Inflammatory macrophage treated with lipopolysaccharide for 1 hour (primary cell): Measurements from ENCODE around the gene UNC5A.

Source experiments
- DNase-seq, 2 donors: peaks; one replicate each; pipeline ENCODE4 v3.0.0-alpha.2; 2020 to 2022

The UNC5A gene

DNA sequence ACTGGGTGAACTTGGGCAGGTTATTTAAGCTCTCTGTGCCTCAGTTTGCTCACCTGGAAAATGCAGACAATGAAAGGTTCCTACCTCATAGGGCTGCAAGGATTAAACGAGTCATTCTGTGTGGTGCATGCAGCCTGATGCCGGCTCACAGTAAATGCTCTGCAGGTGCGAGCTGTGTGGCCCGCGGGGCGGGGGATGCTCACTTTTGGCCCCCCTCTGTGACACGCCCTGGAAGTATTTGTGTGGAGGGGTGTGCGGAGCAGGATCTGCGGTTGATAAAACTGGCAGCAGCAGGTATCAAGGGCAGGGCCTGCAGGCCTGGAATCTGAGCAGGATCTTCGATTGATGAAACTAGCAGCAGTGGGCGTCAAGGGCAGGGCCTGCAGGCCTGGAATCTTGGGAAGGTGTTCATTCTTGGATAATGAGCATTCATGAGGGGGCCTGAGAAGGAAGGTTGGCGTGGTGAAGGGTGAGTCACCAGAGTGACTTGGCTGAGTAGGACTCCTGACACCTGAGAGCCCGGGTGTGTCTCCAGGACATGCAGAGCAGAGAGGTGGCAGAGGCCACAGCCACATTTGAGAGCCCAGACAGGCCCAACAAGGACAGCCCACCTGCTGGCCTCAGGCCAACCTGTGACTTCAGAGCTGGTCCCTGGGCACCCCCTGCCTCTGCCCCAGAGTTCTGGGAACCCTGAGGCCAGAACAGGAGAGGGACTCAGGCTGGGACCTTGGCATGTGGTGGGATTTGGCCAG lies 11.9 kb downstream of the UNC5A start:
- no peak for DNase-seq

DNA sequence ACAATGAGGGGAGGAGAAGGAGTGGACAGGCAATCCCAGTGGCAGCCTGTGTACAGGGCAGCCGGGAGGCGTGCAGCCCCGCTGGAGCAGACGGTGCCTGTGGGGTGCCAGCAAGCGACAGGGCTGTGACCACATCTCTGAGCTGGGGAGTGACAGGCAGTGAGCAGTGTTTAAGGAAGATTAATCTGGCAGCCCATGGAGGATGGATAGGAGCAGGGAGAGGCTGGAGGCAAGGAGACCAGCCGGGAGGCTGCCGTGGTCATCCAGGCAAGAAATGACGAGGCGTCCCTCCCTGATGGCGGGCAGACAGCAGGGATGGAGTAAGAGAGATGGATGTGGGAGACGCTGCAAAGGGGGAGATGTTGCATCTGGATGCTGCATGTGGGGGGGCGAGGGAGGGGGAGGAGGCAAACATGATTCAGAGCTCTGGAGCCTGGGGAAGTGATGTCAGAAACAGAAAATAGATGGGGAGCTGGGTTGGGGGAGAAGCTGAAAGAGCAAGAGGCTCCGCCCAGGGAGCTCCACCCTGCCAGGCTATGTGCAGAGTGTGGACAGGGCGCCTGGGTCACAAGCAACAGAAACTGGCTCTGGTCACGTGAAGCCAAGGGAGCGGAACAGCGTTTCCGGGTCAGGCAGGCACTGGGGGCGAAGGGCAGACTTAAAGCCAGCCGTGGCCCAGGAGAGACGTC lies 12.6 kb downstream of the UNC5A start:
- no peak for DNase-seq

GRCh38 chr5:176823869-176824412 lies 13.6 kb downstream of the UNC5A start:
- no peak for DNase-seq

GRCh38 chr5:176824604-176825003 lies 14.2 kb downstream of the UNC5A start:
- no peak for DNase-seq

DNA sequence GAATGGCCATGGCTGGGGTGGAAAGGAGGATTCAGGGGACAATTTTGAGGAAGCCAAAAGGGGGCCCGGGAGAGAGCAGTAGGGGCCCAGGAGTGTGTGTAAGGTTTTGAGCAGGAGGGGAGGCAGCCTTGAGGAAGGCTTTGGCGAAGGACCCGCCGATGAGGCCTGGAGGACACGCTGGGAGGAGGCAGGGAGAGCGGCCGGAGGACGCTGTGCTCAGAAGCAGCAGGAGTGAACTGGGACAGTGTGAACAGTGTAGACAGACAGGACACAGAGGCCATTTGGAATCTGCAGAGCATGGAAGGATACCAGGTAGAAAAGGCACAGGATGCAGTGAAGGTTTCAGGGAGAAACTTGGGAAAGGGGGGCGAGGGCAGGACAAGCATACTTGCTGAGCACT lies 14.9 kb downstream of the UNC5A start:
- no peak for DNase-seq

DNA sequence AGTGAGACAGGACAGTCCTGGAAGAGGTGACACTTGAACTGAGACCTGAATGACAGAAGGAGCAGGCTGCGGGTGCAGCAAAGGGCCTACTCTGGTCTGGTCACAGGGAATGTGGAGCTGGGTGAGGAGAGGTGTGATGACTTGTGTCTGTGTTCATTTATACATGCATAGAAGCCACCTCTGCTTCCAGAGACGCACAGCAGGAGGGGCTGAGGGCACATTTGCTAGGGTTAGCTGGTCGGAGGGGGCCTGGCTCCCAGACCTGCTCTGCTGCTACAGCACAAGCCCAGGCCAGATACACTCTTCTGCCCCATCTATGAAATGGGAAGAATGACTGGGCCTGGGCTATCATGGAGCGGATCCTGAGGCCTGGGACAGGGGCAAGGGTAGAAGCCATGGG lies 15.6 kb downstream of the UNC5A start:
- no peak for DNase-seq

DNA sequence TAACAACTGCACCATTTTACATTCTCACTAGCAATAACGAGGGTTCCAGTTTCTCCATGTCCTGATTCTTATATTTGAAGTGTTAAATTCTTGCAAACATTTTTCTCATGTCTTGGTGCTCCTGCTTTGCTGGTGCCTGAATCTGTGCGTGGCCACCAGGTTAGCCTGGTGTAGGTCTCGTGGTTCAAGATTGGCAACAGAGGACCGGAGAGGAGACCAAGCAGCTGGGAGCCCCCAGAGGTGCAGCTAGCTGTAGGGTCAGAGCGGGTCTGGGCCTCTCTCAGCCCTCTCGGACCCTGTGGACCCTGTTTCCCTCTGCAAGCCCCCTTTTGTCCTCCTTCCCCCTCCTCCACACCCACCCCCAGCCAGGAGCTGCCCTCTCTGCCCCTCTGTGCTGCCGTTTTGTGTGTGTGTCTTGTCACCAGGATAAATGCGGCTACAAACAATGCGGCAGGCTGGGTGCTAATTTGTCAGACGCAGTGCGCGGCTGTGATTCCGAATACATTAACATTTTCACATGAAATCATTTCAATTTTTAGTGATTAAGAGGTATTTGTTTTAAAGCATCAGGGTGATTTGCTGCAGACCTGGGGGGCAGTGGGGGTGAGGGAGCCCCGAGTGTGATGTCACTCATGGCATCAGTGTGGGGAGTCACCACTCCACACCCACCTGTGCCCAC lies 17.5 kb downstream of the UNC5A start:
- DNase-seq, result no peak

GRCh38 chr5:176829320-176829719 lies 19.0 kb downstream of the UNC5A start:
- no peak for DNase-seq

- DNase-seq, result no peak
Observed at GRCh38 chr5:176830422-176830994, 20.1 kb downstream of the UNC5A start.

DNA sequence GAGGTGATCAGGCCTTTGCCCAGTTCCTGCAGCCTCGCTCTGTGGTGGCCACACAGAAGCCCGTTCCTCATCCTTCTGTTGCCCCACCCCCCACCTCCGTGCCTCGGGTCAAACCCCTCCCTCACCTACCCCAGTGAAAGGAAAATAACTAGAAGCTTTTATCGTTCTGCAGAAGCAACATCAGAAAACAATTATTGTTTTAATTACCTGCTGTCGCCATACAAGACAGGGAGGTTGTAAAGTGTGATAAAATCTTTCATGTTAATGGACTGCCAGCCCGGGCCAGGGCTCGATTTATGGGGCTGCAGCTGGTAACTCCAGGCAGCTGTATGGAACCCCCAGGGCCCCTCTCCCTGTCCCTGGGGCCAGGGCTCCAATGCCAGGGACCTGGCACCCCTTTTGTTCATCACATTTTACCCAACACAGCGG lies 20.6 kb downstream of the UNC5A start:
- no peak for DNase-seq

- DNase-seq, result no peak
Observed at GRCh38 chr5:176831425-176831824, 21.1 kb downstream of the UNC5A start.

DNA sequence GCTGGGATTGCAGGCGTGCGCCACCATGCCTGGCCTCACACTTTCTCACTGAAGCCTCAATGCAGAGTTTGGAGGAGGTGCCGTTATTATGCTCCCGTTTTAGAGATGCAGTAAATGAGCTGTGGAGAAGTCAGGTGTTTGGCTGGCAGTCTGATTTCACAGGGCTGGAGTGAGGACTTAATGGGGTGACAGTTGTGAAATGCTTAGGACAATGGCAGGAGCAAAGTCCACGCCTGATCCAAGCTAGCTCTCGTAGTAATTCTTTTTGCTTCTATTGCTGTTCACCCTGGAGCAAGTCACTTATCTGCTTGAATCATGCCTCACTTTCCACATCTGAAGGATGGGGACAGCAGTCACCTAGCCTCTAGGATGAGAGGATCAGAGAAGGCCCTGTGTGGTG lies 21.8 kb downstream of the UNC5A start:
- no peak for DNase-seq

GRCh38 chr5:176833286-176833685 lies 22.9 kb downstream of the UNC5A start:
- no peak for DNase-seq

GRCh38 chr5:176835918-176836317 lies 25.6 kb downstream of the UNC5A start:
- DNase-seq, result no peak

DNA sequence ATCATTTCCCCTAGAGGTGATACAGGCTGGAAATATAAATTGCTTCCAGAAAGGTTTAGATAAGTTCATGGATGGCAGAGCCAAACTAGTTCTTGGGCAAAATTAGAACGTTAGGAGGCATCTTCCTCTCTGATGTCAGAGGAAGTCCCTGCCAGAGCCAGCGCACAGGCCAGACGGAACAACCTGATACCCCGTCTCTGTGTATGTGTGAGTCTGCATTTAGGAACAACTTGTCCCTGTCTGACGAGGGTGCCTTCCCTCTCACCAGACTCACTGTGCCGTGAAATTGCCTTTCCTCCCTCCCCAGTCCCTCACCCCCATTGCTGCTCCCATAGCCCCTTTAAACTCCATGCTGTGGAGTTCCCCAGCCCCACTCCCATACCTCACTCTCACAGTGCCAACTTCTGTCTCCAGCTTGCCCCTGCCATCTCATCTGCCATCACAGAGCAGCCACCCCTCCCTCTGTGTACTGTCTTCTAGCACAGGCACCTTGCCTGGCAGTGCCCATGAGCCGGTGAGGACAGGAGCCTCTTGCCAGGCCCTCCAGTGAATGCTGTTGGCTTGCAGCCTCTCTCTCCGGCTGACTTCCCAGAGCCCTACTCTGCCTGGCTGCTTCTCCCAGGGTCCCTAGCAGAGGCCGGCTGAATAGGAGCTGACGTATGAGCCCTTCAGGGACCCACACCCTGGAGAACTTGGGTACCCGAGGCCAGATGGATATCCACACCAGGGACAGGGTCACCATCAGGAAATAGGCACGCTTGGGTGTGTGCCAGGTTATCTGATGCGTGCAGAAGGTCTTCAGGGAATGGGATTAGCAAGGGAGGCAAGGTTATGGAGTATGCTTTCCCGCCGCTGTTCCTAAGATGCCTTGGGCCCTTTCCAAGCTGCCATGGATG lies 26.7 kb downstream of the UNC5A start:
- no peak for DNase-seq

DNA sequence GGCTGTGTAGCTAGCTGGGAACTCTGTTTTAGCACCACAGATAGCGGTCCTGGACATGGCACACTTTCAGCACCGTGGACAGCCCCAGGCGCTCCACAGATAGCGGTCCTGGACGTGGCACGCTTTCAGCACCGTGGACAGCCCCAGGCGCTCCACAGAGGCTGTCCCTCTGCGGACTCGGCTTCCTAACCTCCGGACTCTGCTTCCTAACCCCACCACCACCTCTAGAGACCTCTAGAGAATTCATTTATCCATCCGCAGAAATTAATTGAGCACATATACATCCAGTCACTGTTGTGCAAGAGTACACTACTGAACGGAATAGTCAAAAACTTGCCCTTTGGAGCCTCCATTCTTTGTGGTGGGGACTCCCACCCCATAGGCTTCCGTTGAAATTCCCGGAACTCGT lies 27.4 kb downstream of the UNC5A start:
- peak; percentile 58 to 81 for DNase-seq

- DNase-seq, result no peak
Observed at GRCh38 chr5:176843673-176844072, 33.3 kb downstream of the UNC5A start.

- DNase-seq, result peak; percentile 4 to 24
Observed at GRCh38 chr5:176844281-176844680, 33.9 kb downstream of the UNC5A start.

GRCh38 chr5:176844706-176845391 lies 34.5 kb downstream of the UNC5A start:
- DNase-seq, result no peak

GRCh38 chr5:176845392-176845713 lies 35.0 kb downstream of the UNC5A start:
- no peak for DNase-seq

DNA sequence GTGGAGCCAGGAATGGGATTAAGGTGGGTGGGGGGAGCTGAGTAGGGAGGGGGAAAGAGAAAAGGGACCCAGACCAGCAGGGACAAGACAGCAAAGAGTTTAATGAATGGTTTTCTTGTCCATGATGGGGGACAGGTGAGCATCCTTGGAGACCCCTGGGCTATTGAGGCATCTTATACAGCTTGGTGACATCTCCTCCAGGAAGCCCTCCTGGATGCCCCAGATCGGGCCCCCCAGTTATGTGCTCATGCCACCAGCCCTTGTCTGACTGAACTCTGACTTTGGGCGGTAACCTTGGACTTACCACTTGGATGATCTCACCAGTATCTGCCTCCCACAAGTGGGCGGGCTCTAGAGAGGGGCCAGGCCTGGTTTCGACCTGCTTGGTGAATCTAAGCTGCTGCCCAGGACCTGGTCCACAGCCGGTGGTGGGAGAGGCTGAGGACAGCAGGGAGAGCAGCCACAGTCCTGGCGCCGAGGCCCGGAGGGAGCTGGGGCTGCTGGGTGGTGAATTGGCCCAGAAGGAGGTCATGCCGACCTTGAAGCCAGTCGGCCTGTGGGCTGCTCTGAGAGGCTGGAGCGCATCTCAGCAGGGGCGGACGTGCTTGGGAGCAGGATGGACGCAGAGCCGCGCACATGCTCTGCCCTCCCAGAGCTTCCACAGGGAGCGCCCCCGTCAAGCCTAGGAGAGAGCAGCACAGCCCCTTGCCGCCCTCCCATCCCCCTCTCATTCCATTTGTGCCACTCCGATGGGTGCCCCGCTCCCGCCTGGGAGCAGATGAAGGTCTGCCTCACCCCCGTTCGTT lies 36.2 kb downstream of the UNC5A start:
- DNase-seq, result peak; percentile 38 to 49
